Measurements from ENCODE around the gene TUBA4B. TPM values are rescaled to one million over a fixed set of nuclear protein-coding genes. Genes with fewer than 3 reads are reported as not detected.
"Not testable (repeated sequence)": the region's sequence is repeated elsewhere in the genome, so short reads cannot be mapped to it uniquely, and the experiment has no call there.

Gene TUBA4B
- total RNA-seq, 1 donor from 2014 or later, result not detected

DNA sequence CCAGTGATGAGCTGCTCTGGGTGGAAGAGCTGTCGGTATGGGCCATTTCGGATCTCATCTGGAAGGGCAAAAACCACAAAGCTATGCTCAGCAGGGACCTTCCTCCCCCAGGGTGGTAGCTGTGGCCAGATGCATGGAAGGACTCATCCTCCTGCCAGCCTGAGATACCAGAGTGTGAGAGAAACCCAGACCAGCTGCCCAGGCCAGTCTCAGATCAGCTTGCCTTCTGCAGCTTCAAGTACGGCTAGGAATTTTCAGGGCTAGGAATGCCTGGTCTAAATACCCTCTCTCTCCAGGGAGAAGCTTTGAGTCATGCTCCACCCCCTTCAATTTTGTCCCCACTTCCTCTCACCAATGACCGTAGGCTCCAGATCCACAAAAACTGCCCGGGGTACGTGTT lies 1.4 kb upstream of the TUBA4B start:
- no peaks in the 10 kb centered on the region for H3K9me3 Mint-ChIP-seq (ENCODE audit: unreplicated experiment)
- peaks cover 22% of the 10 kb centered on the region for H3K4me1 Mint-ChIP-seq (ENCODE audit: unreplicated experiment)
- TF ChIP-seq, protein P1, sequence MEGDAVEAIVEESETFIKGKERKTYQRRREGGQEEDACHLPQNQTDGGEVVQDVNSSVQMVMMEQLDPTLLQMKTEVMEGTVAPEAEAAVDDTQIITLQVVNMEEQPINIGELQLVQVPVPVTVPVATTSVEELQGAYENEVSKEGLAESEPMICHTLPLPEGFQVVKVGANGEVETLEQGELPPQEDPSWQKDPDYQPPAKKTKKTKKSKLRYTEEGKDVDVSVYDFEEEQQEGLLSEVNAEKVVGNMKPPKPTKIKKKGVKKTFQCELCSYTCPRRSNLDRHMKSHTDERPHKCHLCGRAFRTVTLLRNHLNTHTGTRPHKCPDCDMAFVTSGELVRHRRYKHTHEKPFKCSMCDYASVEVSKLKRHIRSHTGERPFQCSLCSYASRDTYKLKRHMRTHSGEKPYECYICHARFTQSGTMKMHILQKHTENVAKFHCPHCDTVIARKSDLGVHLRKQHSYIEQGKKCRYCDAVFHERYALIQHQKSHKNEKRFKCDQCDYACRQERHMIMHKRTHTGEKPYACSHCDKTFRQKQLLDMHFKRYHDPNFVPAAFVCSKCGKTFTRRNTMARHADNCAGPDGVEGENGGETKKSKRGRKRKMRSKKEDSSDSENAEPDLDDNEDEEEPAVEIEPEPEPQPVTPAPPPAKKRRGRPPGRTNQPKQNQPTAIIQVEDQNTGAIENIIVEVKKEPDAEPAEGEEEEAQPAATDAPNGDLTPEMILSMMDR (IDR thresholded peaks at IDR 0.05; ENCODE audit: unreplicated experiment), result no peak
- peak overlapping the region; percentile 37 for H3K4me3 Mint-ChIP-seq (ENCODE audit: unreplicated experiment)
- DNase-seq (ENCODE audit: low spot score), result no peak
- no peak overlapping the region for H3K27ac Mint-ChIP-seq (ENCODE audit: unreplicated experiment)
- peaks cover 17% of the 10 kb centered on the region for H3K27me3 Mint-ChIP-seq (ENCODE audit: unreplicated experiment)
- peaks cover 18% of the 10 kb centered on the region for H3K36me3 Mint-ChIP-seq (ENCODE audit: low read depth, unreplicated experiment)

DNA sequence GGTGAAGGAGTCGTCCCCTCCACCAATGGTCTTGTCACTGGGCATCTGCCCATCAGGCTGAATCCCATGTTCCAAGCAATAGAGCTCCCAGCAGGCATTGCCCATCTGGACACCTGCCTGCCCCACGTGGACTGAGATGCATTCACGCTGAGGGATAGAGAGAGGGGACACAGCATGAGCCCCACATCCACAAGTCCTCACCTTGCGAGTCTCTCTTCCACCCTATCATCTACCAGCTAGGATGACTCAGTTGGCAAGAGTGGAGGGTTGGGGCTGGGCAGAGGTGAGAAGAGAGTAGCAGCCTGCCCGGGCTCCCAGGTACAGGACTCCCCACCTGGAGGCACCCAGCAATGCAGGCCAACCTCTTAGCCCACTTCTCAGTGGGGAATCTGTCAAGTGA lies 959 bp upstream of the TUBA4B start:
- H3K4me1 Mint-ChIP-seq (ENCODE audit: unreplicated experiment), result peaks cover 18% of the 10 kb centered on the region
- H3K36me3 Mint-ChIP-seq (ENCODE audit: low read depth, unreplicated experiment), result peaks cover 18% of the 10 kb centered on the region
- no peaks in the 10 kb centered on the region for H3K9me3 Mint-ChIP-seq (ENCODE audit: unreplicated experiment)
- no peak for DNase-seq (ENCODE audit: low spot score)
- H3K4me3 Mint-ChIP-seq (ENCODE audit: unreplicated experiment), result peak overlapping the region; percentile 62
- TF ChIP-seq, protein P1 (IDR thresholded peaks at IDR 0.05; ENCODE audit: unreplicated experiment), result no peak
- H3K27ac Mint-ChIP-seq (ENCODE audit: unreplicated experiment), result no peak overlapping the region
- H3K27me3 Mint-ChIP-seq (ENCODE audit: unreplicated experiment), result peaks cover 14% of the 10 kb centered on the region

DNA sequence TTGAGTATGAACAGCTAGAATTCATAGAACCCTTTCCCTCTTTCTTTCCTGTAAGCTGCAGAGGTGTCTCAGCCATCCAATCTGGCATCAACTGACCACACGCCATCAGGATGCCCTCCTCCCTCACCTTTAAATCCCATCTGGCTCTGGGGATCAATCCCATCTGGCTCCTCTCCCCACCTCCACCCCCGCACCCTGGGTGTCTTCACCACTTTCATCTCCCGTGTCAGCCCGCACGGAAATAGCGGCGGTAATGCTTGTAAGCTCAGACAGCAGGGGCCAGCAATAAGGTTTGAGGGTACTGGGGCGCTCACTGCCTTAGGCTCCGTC lies 508 bp upstream of the TUBA4B start:
- no peak for DNase-seq (ENCODE audit: low spot score)
- H3K4me3 Mint-ChIP-seq (ENCODE audit: unreplicated experiment), result peak overlapping the region; percentile 62
- no peaks in the 10 kb centered on the region for H3K9me3 Mint-ChIP-seq (ENCODE audit: unreplicated experiment)
- peak overlapping the region; percentile 30 for H3K27ac Mint-ChIP-seq (ENCODE audit: unreplicated experiment)
- TF ChIP-seq, protein P1 (IDR thresholded peaks at IDR 0.05; ENCODE audit: unreplicated experiment), result no peak
- peaks cover 18% of the 10 kb centered on the region for H3K4me1 Mint-ChIP-seq (ENCODE audit: unreplicated experiment)
- H3K36me3 Mint-ChIP-seq (ENCODE audit: low read depth, unreplicated experiment), result peaks cover 18% of the 10 kb centered on the region
- H3K27me3 Mint-ChIP-seq (ENCODE audit: unreplicated experiment), result peaks cover 15% of the 10 kb centered on the region

DNA sequence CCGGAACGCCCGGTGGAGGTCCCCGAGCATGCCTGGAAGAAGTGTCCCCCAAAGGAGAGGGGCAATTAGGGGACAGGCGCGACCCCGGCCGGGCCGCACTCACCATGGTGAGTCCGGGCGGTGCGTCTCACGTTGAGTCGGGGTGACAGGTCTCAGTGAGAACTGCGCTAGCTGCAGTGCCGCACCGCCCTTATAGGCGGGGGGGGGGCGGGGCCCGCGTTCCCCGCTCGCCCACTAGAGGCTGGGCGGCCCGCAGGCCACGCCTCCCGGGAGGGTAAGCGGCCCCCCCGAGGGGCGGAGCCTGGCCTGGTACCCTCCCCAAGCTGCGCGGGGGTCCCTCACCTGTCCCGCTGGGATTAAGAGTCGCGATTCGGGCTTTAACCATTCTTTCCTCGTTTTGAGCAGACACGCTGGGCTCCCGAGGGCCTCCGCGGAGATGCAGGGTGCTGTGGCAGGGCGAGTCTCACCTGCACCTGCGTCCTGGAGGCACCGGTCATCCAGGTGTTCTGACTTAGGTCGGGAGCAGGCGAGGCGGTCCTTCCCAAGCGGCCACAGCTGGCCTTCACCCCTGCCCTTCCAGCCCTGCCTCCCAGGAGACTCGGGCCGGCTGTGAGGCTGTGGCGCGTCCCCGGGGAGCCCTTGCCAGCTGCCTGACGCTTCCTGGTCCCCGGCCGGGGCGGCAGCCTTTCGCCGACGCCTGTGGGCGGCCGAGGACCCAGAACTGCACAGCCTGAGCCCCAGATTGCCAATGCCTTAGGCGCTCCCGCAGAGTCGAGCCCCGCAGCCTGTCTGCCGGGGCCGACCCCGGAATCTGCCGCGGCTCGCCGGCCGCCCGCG lies 928 bp downstream of the TUBA4B start, which contains the start of gene TUBA4A:
Gene TUBA4A (minus strand): TSS at position 166 of the 837 bp plus-strand sequence. CDS start 60 bp downstream, at position 106.
- Mint-ChIP-seq H3K36me3 (ENCODE audit: low read depth, unreplicated experiment) (peaks cover 13% of the 10 kb centered on the region), H3K9me3 (ENCODE audit: unreplicated experiment) (no peaks in the 10 kb centered on the region), H3K4me1 (ENCODE audit: unreplicated experiment) (peaks cover 13% of the 10 kb centered on the region), H3K27me3 (ENCODE audit: unreplicated experiment) (peaks cover 15% of the 10 kb centered on the region), H3K27ac (ENCODE audit: unreplicated experiment) (peak within 1 kb of the TSS; percentile 30), H3K4me3 (ENCODE audit: unreplicated experiment) (peak within 1 kb of the TSS; percentile 76)
- TF ChIP-seq, protein P1 (IDR thresholded peaks at IDR 0.05; ENCODE audit: unreplicated experiment), result no peak
- DNase-seq (ENCODE audit: low spot score), result peak; percentile 52

DNA sequence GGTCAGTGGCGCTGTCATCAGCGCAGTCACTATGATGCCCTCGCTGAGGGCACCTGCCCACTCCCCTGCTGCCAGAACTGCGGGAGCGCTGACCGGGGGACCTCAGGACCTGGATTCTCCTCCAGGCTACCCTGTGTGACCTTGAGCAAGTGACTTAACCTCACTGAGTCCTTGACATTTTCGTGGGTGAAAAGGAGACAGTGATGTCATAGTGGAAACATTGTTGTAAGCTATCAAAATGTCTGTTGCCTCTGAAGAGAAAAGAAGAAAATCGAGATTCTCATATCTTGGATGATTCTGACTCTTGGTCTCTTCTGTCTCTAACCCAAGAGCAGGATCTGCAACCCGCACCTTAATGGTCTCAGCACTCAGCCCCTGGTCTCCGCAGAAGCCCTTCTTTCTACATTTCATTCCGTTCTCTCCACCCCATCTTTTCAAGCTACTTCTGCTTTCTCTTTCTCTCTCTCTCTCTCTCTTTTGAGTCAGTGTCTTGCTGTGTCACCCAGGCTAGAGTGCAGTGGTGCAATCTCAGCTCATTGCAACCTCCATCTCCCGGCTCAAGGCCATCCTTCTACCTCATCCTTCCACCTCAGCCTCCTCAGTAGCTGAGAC lies 1.7 kb downstream of the TUBA4B start:
- H3K4me3 Mint-ChIP-seq (ENCODE audit: unreplicated experiment), result peak overlapping the region; percentile 57
- no peak for DNase-seq (ENCODE audit: low spot score)
- TF ChIP-seq, protein P1 (IDR thresholded peaks at IDR 0.05; ENCODE audit: unreplicated experiment), result no peak
- no peaks in the 10 kb centered on the region for H3K9me3 Mint-ChIP-seq (ENCODE audit: unreplicated experiment)
- peaks cover 6% of the 10 kb centered on the region for H3K4me1 Mint-ChIP-seq (ENCODE audit: unreplicated experiment)
- peaks cover 15% of the 10 kb centered on the region for H3K27me3 Mint-ChIP-seq (ENCODE audit: unreplicated experiment)
- peak overlapping the region; percentile 22 for H3K27ac Mint-ChIP-seq (ENCODE audit: unreplicated experiment)
- peaks cover 12% of the 10 kb centered on the region for H3K36me3 Mint-ChIP-seq (ENCODE audit: low read depth, unreplicated experiment)

DNA sequence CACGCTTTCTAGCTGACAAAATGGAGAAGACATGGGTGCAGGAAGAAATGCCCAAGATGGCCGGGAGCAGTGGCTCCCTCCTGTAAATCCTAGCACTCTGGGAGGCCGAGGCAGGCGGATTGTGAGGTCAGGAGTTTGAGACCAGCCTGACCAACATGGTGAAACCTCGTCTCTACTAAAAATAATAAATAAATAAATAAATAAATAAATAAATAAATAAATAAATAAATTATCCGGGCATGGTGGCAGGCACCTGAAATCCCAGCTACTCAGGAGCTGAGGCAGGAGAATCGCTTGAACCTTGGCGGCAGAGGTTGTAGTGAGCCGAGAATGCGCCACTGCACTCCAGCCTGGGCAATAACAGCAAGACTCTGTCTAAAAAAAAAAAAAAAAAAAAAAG lies 5.9 kb downstream of the TUBA4B start:
- H3K27ac Mint-ChIP-seq (ENCODE audit: unreplicated experiment); H3K4me3 Mint-ChIP-seq (ENCODE audit: unreplicated experiment); H3K9me3 Mint-ChIP-seq (ENCODE audit: unreplicated experiment); DNase-seq (ENCODE audit: low spot score); H3K27me3 Mint-ChIP-seq (ENCODE audit: unreplicated experiment); H3K36me3 Mint-ChIP-seq (ENCODE audit: low read depth, unreplicated experiment): not testable (repeated sequence)
- peaks cover 11% of the 10 kb centered on the region for H3K4me1 Mint-ChIP-seq (ENCODE audit: unreplicated experiment)

Data from endothelial cell (in vitro differentiated cells).